ENCODE measurements around the gene AZIN2. TPM values are rescaled to one million over a fixed set of nuclear protein-coding genes. Genes with fewer than 3 reads are reported as not detected.

Gene AZIN2
- total and polyA plus RNA-seq, 2 of the 13 experiments (the other 11 are each of a cell fraction or from before 2014, with no cell fraction given): 1.7 to 3.5 TPM

DNA sequence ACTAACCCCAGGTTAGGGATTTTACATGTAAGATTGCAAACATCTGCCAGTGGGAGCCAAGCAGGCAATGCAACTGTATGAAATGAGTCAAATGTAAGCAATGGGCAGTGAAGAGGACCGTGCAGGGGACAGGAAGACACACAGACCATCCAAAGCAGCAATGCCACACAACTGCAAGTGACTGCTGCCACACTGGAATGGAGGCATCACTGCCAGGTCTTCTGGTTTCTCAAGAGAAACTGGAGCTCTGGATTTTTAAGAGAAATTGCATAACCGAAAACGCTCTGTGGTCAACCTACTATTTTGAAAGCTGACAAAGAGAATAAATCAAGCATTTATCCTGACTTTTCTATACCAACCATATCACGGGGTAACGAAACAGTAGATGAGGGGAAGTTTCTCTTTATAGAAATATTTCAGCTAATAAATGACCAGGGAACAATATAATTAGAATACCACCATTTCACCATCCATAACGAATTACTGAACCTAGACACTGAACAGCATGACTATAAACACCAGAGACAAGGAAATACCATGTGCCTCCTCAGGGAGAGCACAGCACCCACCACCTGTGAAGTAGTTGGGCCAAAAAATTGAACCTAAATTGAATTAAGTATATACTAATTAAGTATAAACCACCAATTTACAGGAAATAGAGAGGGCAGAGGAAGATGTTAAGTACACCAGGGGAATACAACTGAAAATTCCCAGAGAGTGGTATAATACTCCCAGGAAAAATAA lies 48.7 kb upstream of the AZIN2 start:
- Histone ChIP-seq H3K4me1 (ENCODE audit: insufficient read depth, low read length) (peaks cover 77% of the 10 kb centered on the region), H3K4me2 (ENCODE audit: low read depth, low read length) (peak overlapping the region; percentile 45), H3K27me3 (ENCODE audit: control insufficient read depth in 1 of 2, insufficient read depth in 2 of 2, low read length in 2 of 2) (no peaks in the 10 kb centered on the region), H3K36me3 (replicated peaks in 1 of 2; ENCODE audit: control insufficient read depth in 1 of 2, insufficient read depth in 2 of 2, low read length in 2 of 2) (peaks cover 6 to 47% of the 10 kb centered on the region in 2 experiments), H2AFZ (ENCODE audit: low read length) (no peak overlapping the region), H3K27ac (ENCODE audit: extremely low read length, insufficient read depth, low read length) (no peak overlapping the region), H3K4me3 (replicated peaks in 1 of 3; ENCODE audit: insufficient read depth in 1 of 3, low read depth in 2 of 3, low read length in 3 of 3) (no peak overlapping the region), H3K9me3 (ENCODE audit: low read length) (no peaks in the 10 kb centered on the region), H3K9ac (ENCODE audit: insufficient read depth, low read depth, low read length) (no peak overlapping the region), H3K79me2 (ENCODE audit: insufficient read depth, low read length) (peaks cover 88% of the 10 kb centered on the region), H4K20me1 (ENCODE audit: insufficient read depth, low read length) (peaks cover 25% of the 10 kb centered on the region; the same call in 1 of the 2 replicates)
- DNase-seq (ENCODE audit: low spot score): no peak
- ATAC-seq: no peak
- intact Hi-C loops (cut with micrococcal nuclease; ENCODE audit: unreplicated experiment) (no loop called here), in situ Hi-C loops (cut with HindIII; ENCODE audit: extremely low pct_ligation_motif_present, low pct_unique_long_range_greater_than_20kb) (no loop called here)
- no peak for FAIRE-seq
- CTCF ChIA-PET (ENCODE audit: low intra/inter-chr PET ratio, low total read pairs): no interaction called here
- BruUV-seq (replicated peaks): no TSS peak
- TF ChIP-seq, protein P1, sequence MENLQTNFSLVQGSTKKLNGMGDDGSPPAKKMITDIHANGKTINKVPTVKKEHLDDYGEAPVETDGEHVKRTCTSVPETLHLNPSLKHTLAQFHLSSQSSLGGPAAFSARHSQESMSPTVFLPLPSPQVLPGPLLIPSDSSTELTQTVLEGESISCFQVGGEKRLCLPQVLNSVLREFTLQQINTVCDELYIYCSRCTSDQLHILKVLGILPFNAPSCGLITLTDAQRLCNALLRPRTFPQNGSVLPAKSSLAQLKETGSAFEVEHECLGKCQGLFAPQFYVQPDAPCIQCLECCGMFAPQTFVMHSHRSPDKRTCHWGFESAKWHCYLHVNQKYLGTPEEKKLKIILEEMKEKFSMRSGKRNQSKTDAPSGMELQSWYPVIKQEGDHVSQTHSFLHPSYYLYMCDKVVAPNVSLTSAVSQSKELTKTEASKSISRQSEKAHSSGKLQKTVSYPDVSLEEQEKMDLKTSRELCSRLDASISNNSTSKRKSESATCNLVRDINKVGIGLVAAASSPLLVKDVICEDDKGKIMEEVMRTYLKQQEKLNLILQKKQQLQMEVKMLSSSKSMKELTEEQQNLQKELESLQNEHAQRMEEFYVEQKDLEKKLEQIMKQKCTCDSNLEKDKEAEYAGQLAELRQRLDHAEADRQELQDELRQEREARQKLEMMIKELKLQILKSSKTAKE (CRISPR knock-in tag; IDR thresholded peaks at IDR 0.05; ENCODE audit: borderline replicate concordance): no peak
- no peak for TF ChIP-seq HNF4A (CRISPR knock-in tag; IDR thresholded peaks at IDR 0.05)
- TF ChIP-seq, protein P2, sequence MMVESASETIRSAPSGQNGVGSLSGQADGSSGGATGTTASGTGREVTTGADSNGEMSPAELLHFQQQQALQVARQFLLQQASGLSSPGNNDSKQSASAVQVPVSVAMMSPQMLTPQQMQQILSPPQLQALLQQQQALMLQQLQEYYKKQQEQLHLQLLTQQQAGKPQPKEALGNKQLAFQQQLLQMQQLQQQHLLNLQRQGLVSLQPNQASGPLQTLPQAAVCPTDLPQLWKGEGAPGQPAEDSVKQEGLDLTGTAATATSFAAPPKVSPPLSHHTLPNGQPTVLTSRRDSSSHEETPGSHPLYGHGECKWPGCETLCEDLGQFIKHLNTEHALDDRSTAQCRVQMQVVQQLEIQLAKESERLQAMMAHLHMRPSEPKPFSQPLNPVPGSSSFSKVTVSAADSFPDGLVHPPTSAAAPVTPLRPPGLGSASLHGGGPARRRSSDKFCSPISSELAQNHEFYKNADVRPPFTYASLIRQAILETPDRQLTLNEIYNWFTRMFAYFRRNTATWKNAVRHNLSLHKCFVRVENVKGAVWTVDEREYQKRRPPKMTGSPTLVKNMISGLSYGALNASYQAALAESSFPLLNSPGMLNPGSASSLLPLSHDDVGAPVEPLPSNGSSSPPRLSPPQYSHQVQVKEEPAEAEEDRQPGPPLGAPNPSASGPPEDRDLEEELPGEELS (CRISPR knock-in tag; IDR thresholded peaks at IDR 0.05): no peak
- TF ChIP-seq ZNF383 (CRISPR knock-in tag; IDR thresholded peaks at IDR 0.05; ENCODE audit: borderline replicate concordance): no peak
- TF ChIP-seq HNF4G (IDR thresholded peaks at IDR 0.05; ENCODE audit: borderline replicate concordance, low read depth, low read length): no peak
- TF ChIP-seq HNF4G (CRISPR knock-in tag; IDR thresholded peaks at IDR 0.05; ENCODE audit: borderline replicate concordance, low read depth): no peak
- TF ChIP-seq, protein P3, sequence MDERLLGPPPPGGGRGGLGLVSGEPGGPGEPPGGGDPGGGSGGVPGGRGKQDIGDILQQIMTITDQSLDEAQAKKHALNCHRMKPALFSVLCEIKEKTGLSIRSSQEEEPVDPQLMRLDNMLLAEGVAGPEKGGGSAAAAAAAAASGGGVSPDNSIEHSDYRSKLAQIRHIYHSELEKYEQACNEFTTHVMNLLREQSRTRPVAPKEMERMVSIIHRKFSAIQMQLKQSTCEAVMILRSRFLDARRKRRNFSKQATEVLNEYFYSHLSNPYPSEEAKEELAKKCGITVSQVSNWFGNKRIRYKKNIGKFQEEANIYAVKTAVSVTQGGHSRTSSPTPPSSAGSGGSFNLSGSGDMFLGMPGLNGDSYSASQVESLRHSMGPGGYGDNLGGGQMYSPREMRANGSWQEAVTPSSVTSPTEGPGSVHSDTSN (CRISPR knock-in tag; IDR thresholded peaks at IDR 0.05): no peak
- no peak for TF ChIP-seq MTF1 (CRISPR knock-in tag; IDR thresholded peaks at IDR 0.05)
- no peak for TF ChIP-seq ZNF207 (IDR thresholded peaks at IDR 0.05; ENCODE audit: borderline replicate concordance)
- no peak for TF ChIP-seq ZNF713 (CRISPR knock-in tag; IDR thresholded peaks at IDR 0.05)
- POLR2A ChIA-PET: no interaction called here
- 95% methylated on average over 6 of the region's 6 CpGs for WGBS (ENCODE audit: low lambda C conversion rate)

All from HepG2 (cell line).